ENCODE data around the gene TXNL4A.

GRCh38 chr18:79956276-79956675 is 32.1 kb downstream of the TXNL4A start:
- no peak for TF ChIP-seq RARB (CRISPR knock-in tag; IDR thresholded peaks at IDR 0.05)
- no peak for TF ChIP-seq BACH2 (CRISPR knock-in tag; IDR thresholded peaks at IDR 0.05; ENCODE audit: borderline replicate concordance)
- TF ChIP-seq ZFP30 (CRISPR knock-in tag; IDR thresholded peaks at IDR 0.05), result no peak
- TF ChIP-seq TCF4 (CRISPR knock-in tag; IDR thresholded peaks at IDR 0.05; ENCODE audit: borderline replicate concordance), result no peak
- TF ChIP-seq, protein P1, sequence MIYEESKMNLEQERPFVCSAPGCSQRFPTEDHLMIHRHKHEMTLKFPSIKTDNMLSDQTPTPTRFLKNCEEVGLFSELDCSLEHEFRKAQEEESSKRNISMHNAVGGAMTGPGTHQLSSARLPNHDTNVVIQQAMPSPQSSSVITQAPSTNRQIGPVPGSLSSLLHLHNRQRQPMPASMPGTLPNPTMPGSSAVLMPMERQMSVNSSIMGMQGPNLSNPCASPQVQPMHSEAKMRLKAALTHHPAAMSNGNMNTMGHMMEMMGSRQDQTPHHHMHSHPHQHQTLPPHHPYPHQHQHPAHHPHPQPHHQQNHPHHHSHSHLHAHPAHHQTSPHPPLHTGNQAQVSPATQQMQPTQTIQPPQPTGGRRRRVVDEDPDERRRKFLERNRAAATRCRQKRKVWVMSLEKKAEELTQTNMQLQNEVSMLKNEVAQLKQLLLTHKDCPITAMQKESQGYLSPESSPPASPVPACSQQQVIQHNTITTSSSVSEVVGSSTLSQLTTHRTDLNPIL (CRISPR knock-in tag; IDR thresholded peaks at IDR 0.05; ENCODE audit: low read depth), result no peak
